MG63 (cell line): ENCODE data around the gene CST4. TPM values are rescaled to one million over a fixed set of nuclear protein-coding genes. Genes with fewer than 3 reads are reported as not detected.
"Not testable (repeated sequence)": the region's sequence is repeated elsewhere in the genome, so short reads cannot be mapped to it uniquely, and the experiment has no call there.

ENCODE experiments used
- DNase-seq: peaks from one replicate; pipeline ENCODE4 v3.0.0-alpha.2; 2020
- H3K27me3 ChIP-seq: fragments of 250-450 bp; sonication (Bioruptor Pico); 2 replicates; pipeline ENCODE4 v1.5.1; 2020; ENCODE audit warnings: mild to moderate bottlenecking, moderate library complexity
- H3K36me3 ChIP-seq: fragments of 250-450 bp; sonication (Bioruptor Pico); 2 replicates; pipeline ENCODE4 v1.5.1; 2020; ENCODE audit warnings: mild to moderate bottlenecking, moderate library complexity
- H3K4me3 ChIP-seq: fragments of 250-450 bp; sonication (Bioruptor Pico); 2 replicates; pipeline ENCODE4 v1.5.1; 2020; ENCODE audit warnings: mild to moderate bottlenecking, moderate library complexity
- H3K9me3 ChIP-seq: fragments of 250-450 bp; sonication (Bioruptor Pico); 2 replicates; pipeline ENCODE4 v1.5.1; 2020; ENCODE audit warnings: mild to moderate bottlenecking, moderate library complexity
- total RNA-seq: library from RNA; depleted of rRNA; stranded (reverse); fragments of >200 nt; shearing (Covaris generic); gene quantifications from 2 replicates; pipeline ENCODE4 v1.2.3, GENCODE V29; 2014; ENCODE audit warnings: low replicate concordance; rRNA removed

The CST4 gene
- total RNA-seq, 1 experiment from 2014 or later = not detected

DNA sequence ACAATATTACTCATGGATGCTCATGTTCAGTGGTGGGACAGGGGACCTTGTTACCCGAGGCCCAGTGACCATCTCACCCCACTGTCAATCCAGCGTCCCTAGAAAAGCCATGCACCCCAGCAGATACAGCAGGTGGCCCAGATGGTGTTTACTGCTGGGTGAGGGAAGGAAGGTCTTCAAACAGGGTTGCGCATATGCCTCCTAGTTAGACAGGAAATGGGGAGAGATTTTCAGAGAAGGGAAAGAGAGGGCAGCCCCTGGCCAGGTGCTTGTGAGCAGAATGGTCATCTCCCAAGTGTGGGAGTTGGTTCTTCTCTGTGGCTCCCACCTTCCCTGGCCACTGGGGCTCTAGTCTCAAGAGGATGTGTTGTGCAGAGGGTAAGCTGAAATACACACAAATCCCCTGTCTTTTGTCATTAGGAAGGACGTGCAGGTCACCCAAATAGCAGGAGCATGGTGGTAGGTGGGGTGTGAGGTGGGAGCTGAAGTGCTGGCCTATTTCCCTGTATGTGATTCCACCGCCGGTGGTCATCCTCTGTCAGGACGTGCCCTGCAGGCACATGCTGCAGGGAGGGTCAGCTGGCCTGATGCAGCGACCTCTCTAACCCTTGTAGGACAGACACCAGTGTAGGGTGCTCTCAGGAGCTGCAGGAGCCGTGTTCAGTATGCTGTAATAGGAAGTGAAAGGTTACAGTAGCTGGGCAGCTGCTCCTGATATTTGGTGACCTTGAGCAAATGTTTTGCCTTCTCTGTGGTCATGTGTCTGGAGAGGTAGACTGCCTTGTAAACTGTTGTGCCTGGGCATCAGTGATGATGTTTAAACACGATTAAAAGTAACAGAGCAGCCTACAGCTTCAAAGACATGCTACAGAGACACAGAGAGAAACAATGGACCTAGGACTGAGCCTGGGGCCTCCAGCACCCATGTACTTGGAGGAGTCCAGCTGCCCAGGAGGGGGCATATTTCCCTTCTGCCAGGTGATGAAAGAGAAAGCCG is 47.9 kb downstream of the CST4 start:
- Histone ChIP-seq H3K9me3 (no peaks in the 10 kb centered on the region), H3K4me3 (no peak overlapping the region), H3K36me3 (no peaks in the 10 kb centered on the region), H3K27me3 (no peaks in the 10 kb centered on the region)
- DNase-seq = no peak

DNA sequence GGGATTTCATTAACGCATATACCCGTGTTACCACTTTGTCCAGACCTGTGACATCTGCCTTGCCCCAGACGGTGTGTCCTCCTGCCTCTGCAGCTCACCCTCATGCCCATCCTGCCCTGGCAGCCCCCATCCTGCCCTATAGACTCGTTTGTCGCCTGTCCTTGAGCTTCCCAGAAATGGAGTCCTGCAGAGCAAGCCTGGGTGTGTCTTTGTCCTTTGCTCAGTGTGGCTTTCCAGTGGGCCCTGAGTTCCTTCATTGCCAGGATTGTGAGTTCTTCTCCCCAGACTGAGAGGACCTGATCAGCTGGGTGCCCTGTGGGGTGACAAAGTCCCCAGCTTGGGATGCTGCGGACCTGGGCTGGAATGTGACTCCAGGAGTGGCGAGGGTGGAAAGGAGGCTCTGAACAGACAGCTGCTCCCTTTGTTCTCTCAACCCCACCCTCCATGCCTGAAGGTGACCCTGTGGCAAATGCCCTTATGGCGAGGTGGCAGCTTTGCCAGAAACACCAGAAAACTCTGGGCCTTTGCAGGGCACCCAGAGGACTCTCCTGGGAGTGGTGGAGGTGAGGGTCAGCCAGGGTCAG is 48.7 kb downstream of the CST4 start:
- Histone ChIP-seq H3K4me3 (no peak overlapping the region), H3K27me3 (no peaks in the 10 kb centered on the region), H3K9me3 (no peaks in the 10 kb centered on the region), H3K36me3 (no peaks in the 10 kb centered on the region)
- no peak for DNase-seq

DNA sequence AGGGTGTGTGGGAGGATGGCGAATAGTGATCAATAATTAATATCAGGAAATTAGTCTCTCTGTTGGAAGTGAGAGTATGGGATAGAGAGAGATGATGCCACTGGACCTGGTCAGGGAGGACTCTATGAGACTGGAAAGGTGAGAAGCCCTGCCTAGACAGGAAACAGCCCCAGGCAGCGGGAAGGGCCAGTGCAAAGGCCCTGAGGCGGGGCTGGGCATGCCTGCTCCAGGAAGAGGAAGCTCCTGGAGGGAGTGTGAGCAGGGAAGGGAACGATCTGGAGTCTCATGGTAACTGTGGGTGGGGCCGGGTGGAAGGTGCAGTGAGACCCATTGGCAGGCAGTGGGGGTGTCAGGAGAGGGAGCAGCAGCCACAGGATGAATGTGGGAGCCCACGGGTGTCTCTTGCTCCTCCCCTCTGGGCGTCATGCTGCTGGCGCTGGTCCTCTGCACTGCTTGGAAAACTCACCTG is 49.3 kb downstream of the CST4 start:
- no peak overlapping the region for H3K4me3 ChIP-seq
- no peaks in the 10 kb centered on the region for H3K9me3 ChIP-seq
- no peak for DNase-seq
- no peaks in the 10 kb centered on the region for H3K36me3 ChIP-seq
- H3K27me3 ChIP-seq = no peaks in the 10 kb centered on the region

DNA sequence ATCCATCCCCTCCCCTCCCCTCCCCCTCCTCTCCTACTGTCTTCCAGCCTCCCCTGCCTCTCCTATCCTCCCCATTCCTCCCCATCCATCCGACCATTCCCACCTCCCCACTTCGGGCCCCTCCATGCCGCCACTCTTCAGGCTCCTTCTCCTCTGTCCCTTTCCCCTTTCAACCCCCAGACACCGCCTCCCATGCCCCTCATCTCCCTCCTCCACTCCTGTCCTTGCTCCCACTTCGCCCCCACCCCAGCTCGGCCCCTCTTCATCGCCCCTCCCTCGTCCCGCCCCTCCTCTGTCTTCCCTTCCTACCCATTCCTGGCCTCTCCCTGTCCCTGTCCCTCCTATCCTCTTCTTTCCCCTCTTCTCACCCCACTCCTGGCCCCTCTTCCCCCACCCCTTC is 50.5 kb downstream of the CST4 start:
- no peaks in the 10 kb centered on the region for H3K36me3 ChIP-seq
- no peak for DNase-seq
- no peaks in the 10 kb centered on the region for H3K27me3 ChIP-seq
- no peak overlapping the region for H3K4me3 ChIP-seq
- no peaks in the 10 kb centered on the region for H3K9me3 ChIP-seq

DNA sequence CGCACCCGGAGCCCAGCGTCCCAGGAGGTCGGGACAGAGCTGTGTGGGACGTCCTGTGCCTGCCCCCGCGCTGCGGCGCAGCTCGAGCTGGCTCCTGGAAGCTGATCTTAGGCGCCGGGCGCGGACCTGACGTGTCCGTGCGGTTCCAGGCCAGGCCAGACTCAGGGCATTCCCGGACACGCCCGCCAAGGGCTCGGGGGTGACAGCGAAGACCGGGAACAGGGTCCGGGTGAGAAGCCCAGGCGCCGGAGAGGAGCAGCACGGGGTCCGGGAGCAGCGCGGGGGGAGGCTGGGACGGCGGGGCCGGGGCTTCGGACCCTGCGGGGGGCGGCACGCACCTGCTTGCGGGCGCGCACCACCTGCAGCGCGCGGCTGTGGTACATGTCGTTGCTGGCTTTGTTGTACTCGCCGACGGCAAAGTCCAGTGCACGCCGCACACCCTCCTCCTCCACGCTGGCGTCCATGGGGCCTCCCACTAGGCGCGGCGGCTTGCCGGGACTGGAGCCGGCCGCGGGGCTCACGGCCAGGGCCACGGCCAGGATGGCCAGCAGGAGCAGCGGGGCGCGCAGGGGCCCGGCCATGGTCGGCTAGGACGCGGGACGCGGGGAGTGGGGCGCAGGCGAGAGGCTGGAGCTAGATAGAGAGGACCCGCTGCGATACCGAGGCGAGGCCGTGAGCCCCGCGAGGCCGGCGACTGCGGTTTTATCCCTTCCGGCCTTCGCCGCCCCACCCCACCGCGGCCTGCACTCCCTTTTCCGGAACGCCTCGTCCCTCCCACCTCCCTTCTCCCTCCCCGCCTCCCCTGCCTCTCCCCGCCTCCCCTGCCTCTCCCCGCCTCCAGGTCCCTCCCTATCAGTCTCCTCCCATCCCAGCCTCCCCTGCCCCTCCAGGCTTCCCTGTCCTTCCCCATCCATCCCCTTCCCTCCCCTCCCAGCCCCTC is 51.3 kb downstream of the CST4 start, which contains the start of gene CST3:
CST3 (minus strand) TSS at position 674 of the 940 bp plus-strand sequence; CDS start at position 581, 93 bp downstream.
- DNase-seq = peak; percentile 86
- no peaks in the 10 kb centered on the region for H3K36me3 ChIP-seq
- H3K27me3 ChIP-seq = no peaks in the 10 kb centered on the region
- peak within 1 kb of the TSS; percentile 64 for H3K4me3 ChIP-seq
- no peaks in the 10 kb centered on the region for H3K9me3 ChIP-seq

DNA sequence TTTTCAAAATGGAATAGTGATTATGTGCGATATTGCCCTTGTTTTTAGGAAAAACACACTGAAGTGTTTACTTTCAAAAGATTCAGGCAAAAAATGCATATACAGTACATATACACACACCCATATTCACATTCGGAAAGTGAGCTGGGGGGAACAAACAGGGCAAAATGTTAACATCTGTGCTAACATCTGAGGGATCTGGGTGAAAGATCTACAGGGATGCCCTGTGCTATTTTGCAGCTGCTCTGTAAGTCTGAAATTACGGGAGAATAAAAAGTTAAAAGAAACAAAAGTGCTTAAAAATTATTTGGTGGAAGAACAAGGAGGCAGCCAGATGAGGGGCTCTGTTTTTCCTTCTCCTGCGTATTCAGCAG is 51.9 kb downstream of the CST4 start:
- Histone ChIP-seq H3K27me3 (no peaks in the 10 kb centered on the region), H3K4me3 (peak overlapping the region; percentile 64), H3K9me3 (no peaks in the 10 kb centered on the region), H3K36me3 (no peaks in the 10 kb centered on the region)
- DNase-seq = no peak

DNA sequence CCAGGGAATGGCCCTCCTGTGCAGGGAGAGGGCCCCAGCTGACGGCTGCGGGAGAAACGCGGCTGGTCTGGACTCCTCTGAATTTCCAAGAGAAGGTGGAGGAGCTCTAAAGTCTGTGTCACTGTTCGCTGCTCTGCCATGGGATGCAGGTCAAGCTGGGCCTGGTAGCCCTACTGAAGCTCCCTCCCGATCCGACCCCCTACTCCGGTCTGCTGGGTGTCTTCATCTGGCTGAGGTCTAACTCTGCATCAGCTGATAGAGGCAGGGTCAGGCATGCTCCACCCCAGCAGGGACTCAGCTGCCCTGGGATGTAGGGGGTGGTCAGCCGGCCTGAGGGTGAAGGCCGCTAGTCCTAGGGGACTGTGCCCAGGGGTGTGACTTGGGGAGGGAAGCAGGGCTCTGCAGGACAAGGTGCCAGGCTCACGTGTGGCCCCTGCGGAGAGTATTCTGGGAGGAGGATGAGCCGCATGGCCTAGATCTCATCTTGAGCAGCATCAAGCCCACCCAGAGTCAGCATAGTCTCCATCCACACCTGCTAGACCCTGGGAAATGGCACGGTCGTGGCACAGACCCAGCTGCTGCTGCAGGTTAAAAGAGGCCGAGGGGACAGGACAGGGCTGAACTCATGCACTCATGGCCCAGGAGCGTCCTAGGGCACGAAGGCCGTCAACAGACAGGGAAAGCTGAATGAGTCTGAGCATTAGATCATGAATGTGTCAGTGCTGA is 52.5 kb downstream of the CST4 start:
- Histone ChIP-seq H3K4me3 (peak overlapping the region; percentile 64), H3K36me3 (no peaks in the 10 kb centered on the region), H3K27me3 (no peaks in the 10 kb centered on the region), H3K9me3 (no peaks in the 10 kb centered on the region)
- DNase-seq = no peak

DNA sequence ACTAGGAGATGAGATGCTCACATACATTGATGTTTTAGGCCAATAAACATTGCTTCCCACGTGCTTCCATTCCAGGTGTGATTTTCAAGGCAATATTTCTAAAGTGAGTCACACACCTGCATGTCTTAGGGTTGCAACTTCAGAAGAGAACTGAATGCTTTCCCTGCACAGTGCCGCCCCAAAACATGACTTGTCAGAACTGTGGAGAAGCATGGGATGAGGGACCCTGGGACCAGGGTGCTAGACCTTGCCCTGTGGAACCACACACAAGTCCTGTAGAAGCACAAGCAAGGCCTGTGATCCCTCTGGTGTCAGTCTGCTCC is 53.1 kb downstream of the CST4 start:
- DNase-seq, H3K4me3 ChIP-seq, H3K27me3 ChIP-seq, H3K9me3 ChIP-seq, H3K36me3 ChIP-seq: not testable (repeated sequence)

Other genes starting within 250 kb of the CST4 start
- gene CSTL1, start 249.4 kb downstream of the CST4 start, total RNA-seq = not detected in 2 replicates
- not detected in 2 replicates for gene CST11, start 236.2 kb downstream of the CST4 start, total RNA-seq
- gene CST8, start 197.9 kb downstream of the CST4 start, total RNA-seq = not detected in 2 replicates
- not detected in 2 replicates for gene CST9L, start 120.6 kb downstream of the CST4 start, total RNA-seq
- gene CST9, start 83.1 kb downstream of the CST4 start, total RNA-seq = not detected in 2 replicates
- gene CST3, start 51.1 kb downstream of the CST4 start, total RNA-seq = 61.5 and 148 TPM in 2 replicates
- gene CST1, start 61.9 kb upstream of the CST4 start, total RNA-seq = not detected in 2 replicates
- not detected in 2 replicates for gene CST2, start 137.7 kb upstream of the CST4 start, total RNA-seq
- not detected in 2 replicates for gene CST5, start 190.7 kb upstream of the CST4 start, total RNA-seq